Endothelial cell of umbilical vein (primary cell): ENCODE measurements around the gene DPEP2. TPM values are rescaled to one million over a fixed set of nuclear protein-coding genes. Genes with fewer than 3 reads are reported as not detected.

ENCODE experiments used
- BruUV-seq: library from RNA; stranded (reverse); fragments of 400-500 nt; replicated peaks from 2 replicates; lab custom pipeline; 2021; lab: Mats Ljungman, UMichigan
- CTCF ChIA-PET: fragments of 300-600, 350-600 bp; sonication (Branson Sonifier 250); formaldehyde crosslinking; loops from one replicate; lab custom pipeline; 2021; ENCODE audit warnings: antibody characterized with exemption, inconsistent platforms; lab: Charles Lee
- POLR2A ChIA-PET: fragments of 300-600, 350-600 bp; sonication (Branson Sonifier 250); formaldehyde crosslinking; loops from one replicate; lab custom pipeline; 2021; ENCODE audit warnings: antibody characterized with exemption, inconsistent platforms; lab: Charles Lee
- DNase-seq: peaks from one replicate; pipeline ENCODE4 v3.0.0-alpha.2; 2011; ENCODE audit warnings: low read depth, low spot score
- FAIRE-seq: peaks from 2 replicates; lab custom pipeline; 2011; peaks lifted over from hg19 to GRCh38; lab: Jason Lieb, UNC
- H2AFZ ChIP-seq: 2 replicates; pipeline ENCODE4 v1.6.0; 2012; ENCODE audit warnings: low read depth, low read length, control low read depth, inconsistent platforms
- H3K27ac ChIP-seq: 2 replicates; pipeline ENCODE4 v1.5.1; 2011; ENCODE audit warnings: low read depth, mild to moderate bottlenecking, control low read depth, low read length, moderate library complexity; ENCODE audit not compliant: insufficient read depth
- H3K27me3 ChIP-seq, 2 experiments: 2 replicates each; pipeline versions ENCODE4 v1.6.0 to v1.6.1; 2011; ENCODE audit warnings: low read length in 2 of 2, mixed read lengths in 1 of 2; ENCODE audit not compliant: control insufficient read depth in 2 of 2, insufficient read depth in 2 of 2
- H3K36me3 ChIP-seq, 2 experiments: 2 replicates in 1 of 2; 3 replicates in 1 of 2; pipeline ENCODE4 v1.5.1; 2011; ENCODE audit warnings: low read length in 2 of 2, mild to moderate bottlenecking in 1 of 2, moderate library complexity in 1 of 2; ENCODE audit not compliant: control insufficient read depth in 2 of 2, insufficient read depth in 2 of 2; ENCODE audit errors: extremely low read depth in 1 of 2
- H3K4me1 ChIP-seq: 3 replicates; pipeline ENCODE4 v1.5.1; 2011; ENCODE audit warnings: mild to moderate bottlenecking, low read length; ENCODE audit not compliant: control insufficient read depth, insufficient read depth; ENCODE audit errors: extremely low read depth
- H3K4me2 ChIP-seq: 2 replicates; pipeline ENCODE4 v1.6.1; 2011; ENCODE audit warnings: low read length, control low read depth, mixed read lengths; ENCODE audit not compliant: insufficient read depth
- H3K4me3 ChIP-seq, 3 experiments: fragments of 200-600 bp in 1 of 3; sonication (generic), shearing (Covaris generic) in 1 of 3; replicated peaks in 1 of 3; 2 replicates each; pipeline ENCODE4 v1.5.1; 2011 to 2016; ENCODE audit warnings: control low read depth in 3 of 3, low read length in 3 of 3, mild to moderate bottlenecking in 2 of 3, inconsistent platforms in 1 of 3, low read depth in 1 of 3, moderate library complexity in 1 of 3; ENCODE audit not compliant: insufficient read depth in 1 of 3
- H3K79me2 ChIP-seq: 2 replicates; pipeline ENCODE4 v1.6.0; 2012; ENCODE audit warnings: low read length, inconsistent platforms; ENCODE audit not compliant: control insufficient read depth, insufficient read depth
- H3K9ac ChIP-seq: replicated peaks from 2 replicates; pipeline ENCODE3; 2011; ENCODE audit warnings: low read length, control low read depth; ENCODE audit not compliant: insufficient read depth; ENCODE audit errors: extremely low read depth
- H3K9me1 ChIP-seq: replicated peaks from 3 replicates; pipeline ENCODE4 v1.6.0; 2011; ENCODE audit warnings: mild to moderate bottlenecking, low read length; ENCODE audit not compliant: control insufficient read depth, insufficient read depth; ENCODE audit errors: extremely low read depth
- H3K9me3 ChIP-seq: replicated peaks from 2 replicates; pipeline ENCODE4 v1.5.1; 2012; ENCODE audit warnings: low read length, inconsistent platforms; ENCODE audit not compliant: control insufficient read depth, insufficient read depth
- H4K20me1 ChIP-seq: replicated peaks from 2 replicates; pipeline ENCODE3; 2011; ENCODE audit warnings: mild to moderate bottlenecking, low read length; ENCODE audit not compliant: control insufficient read depth, insufficient read depth; ENCODE audit errors: extremely low read depth
- EZH2 ChIP-seq: IDR thresholded peaks from 2 replicates; pipeline ENCODE4 v1.6.1; 2012; ENCODE audit warnings: borderline replicate concordance, low read depth, mild to moderate bottlenecking, moderate library complexity, low read length, inconsistent platforms; ENCODE audit not compliant: severe bottlenecking
- FOS ChIP-seq: IDR thresholded peaks from 2 replicates; pipeline ENCODE4 v1.6.1; 2011; ENCODE audit warnings: mild to moderate bottlenecking, low read length, moderate library complexity, borderline replicate concordance; ENCODE audit not compliant: insufficient read depth
- GATA2 ChIP-seq: IDR thresholded peaks from 2 replicates; pipeline ENCODE4 v1.7.0; 2011; ENCODE audit warnings: low read depth, mild to moderate bottlenecking, moderate library complexity, mixed read lengths, low read length; ENCODE audit not compliant: insufficient read length, insufficient read depth
- JUN ChIP-seq: IDR thresholded peaks from 2 replicates; pipeline ENCODE4 v1.6.1; 2011; ENCODE audit warnings: borderline replicate concordance, low read depth; ENCODE audit not compliant: insufficient read length, insufficient read depth
- MYC ChIP-seq: IDR thresholded peaks from one replicate; pipeline ENCODE4 v1.6.1; 2011; ENCODE audit warnings: mild to moderate bottlenecking, low read depth, low read length
- POLR2A ChIP-seq: IDR thresholded peaks from 2 replicates; pipeline ENCODE4 v1.6.1; 2012; ENCODE audit warnings: low read depth, mild to moderate bottlenecking, control low read depth, low read length
- POLR2AphosphoS5 ChIP-seq: IDR thresholded peaks from 2 replicates; pipeline ENCODE4 v1.6.1; 2012; ENCODE audit warnings: low read depth, mild to moderate bottlenecking, control low read depth, low read length, moderate library complexity; ENCODE audit not compliant: insufficient read depth
- dilution Hi-C: fragments of 300-500 bp; cut with MboI; formaldehyde crosslinking; loops from one replicate; pipeline ENCODE4 v1.15.0; 2019; ENCODE audit warnings: low sequenced_read_pairs; ENCODE audit not compliant: extremely low pct_ligation_motif_present
- intact Hi-C: fragments of 100-400 bp; cut with micrococcal nuclease; formaldehyde crosslinking; loops from one replicate; pipeline ENCODE4 v1.10.0; 2022
- polyA plus RNA-seq, 4 experiments: library from polyadenylated mRNA; depleted of rRNA in 3 of 4; stranded (reverse) in 3 of 4; unstranded in 1 of 4; fragments of >200 nt; gene quantifications; 2 replicates each; pipeline versions ENCODE4 v1.2.1 to v1.2.3, GENCODE V29; 2011 to 2012; ENCODE audit warnings: missing spikeins in 1 of 4
- total RNA-seq: library from RNA; stranded (reverse); gene quantifications from 2 replicates; pipeline ENCODE4 v1.2.3, GENCODE V29; 2021
- TF ChIP-seq, protein P1 (sequence below): IDR thresholded peaks from 2 replicates; pipeline ENCODE4 v1.6.1; 2011; ENCODE audit not compliant: insufficient read depth, insufficient read length
- TF ChIP-seq, protein P2 (sequence below), 2 donors: IDR thresholded peaks; 1 replicate in 1 of 2; 2 replicates in 1 of 2; pipeline ENCODE4 v1.5.1; 2011; ENCODE audit warnings: low read length in 2 of 2, mild to moderate bottlenecking in 2 of 2, moderate library complexity in 2 of 2, control low read depth in 1 of 2, inconsistent platforms in 1 of 2, low read depth in 1 of 2; ENCODE audit not compliant: insufficient read depth in 1 of 2; ENCODE audit errors: extremely low read depth in 1 of 2

Gene DPEP2
- total and polyA plus RNA-seq, 2 donors (not counting 3 experiments of a cell fraction or from before 2014, with no cell fraction given), result 0.27 to 1.8 TPM

DNA sequence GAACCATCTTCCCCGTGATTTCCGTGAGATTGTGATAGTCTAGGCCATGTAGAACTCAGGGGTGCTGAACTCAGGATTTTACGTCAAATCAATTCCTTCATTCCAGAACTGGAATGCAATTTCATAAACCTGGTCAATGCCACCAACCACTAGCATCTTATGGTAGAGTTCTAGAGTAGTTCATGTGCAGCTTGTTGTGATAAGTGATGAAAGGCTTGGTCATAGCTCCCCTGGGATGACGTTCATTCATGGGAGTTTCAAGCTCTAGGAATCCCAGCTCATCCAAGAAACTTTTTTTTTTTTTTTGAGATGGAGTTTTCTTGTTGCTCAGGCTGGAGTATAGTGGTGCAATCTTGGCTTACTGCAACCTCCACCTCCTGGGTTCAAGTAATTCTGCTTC is 3.7 kb upstream of the DPEP2 start:
- Histone ChIP-seq H3K27me3 (no peaks in the 10 kb centered on the region), H3K9me1 (no peaks in the 10 kb centered on the region), H3K27ac (no peak overlapping the region), H4K20me1 (no peaks in the 10 kb centered on the region), H3K4me3 (no peak overlapping the region), H3K36me3 (no peaks in the 10 kb centered on the region), H3K4me2 (no peak overlapping the region), H2AFZ (no peak overlapping the region), H3K9me3 (no peaks in the 10 kb centered on the region), H3K9ac (no peak overlapping the region), H3K4me1 (peaks cover 12% of the 10 kb centered on the region), H3K79me2 (no peaks in the 10 kb centered on the region)
- ChIA-PET CTCF (interaction anchor here (1.4 to 4.4 kb wide), 4 partner anchors 11 to 38 kb away, joined by 3 to 22 read pairs (median 4); no protein-coding TSS in a partner anchor), POLR2A (no interaction called here)
- FAIRE-seq (no peak), DNase-seq (no peak)
- TF ChIP-seq FOS (no peak), GATA2 (no peak), POLR2AphosphoS5 (no peak), JUN (no peak), POLR2A (no peak), MYC (no peak), EZH2 (no peak)
- dilution Hi-C loops, result no loop called here
- BruUV-seq, result no TSS peak
- intact Hi-C loops, result no loop called here

DNA sequence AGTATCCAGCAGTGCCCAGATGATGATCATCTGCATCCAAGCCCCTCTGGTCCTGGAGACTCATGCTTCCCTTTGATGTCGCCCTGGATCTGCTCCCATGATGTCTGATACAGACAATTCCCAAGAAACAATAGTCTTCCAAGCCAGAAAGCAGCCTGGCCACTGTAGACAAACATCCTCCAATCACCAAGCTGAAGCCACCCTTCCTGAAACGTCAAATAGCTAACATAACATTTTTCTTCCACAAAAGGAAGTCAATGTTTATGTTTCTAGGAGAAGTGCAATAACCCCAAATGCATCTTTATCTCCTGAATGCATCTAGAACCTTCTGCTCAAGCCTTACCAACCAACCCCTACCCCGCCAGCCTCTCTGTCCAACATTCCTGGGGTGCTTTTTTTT is 1.2 kb upstream of the DPEP2 start:
- Histone ChIP-seq H3K27me3 (no peaks in the 10 kb centered on the region), H3K79me2 (no peaks in the 10 kb centered on the region), H3K9ac (no peak overlapping the region), H3K4me3 (no peak overlapping the region), H2AFZ (peak overlapping the region; percentile 10), H3K27ac (no peak overlapping the region), H3K4me2 (no peak overlapping the region), H3K4me1 (peaks cover 9% of the 10 kb centered on the region), H3K9me3 (no peaks in the 10 kb centered on the region), H4K20me1 (no peaks in the 10 kb centered on the region), H3K36me3 (no peaks in the 10 kb centered on the region), H3K9me1 (no peaks in the 10 kb centered on the region)
- intact Hi-C loops, result no loop called here
- ChIA-PET CTCF (interaction anchor here (0.9 to 3.3 kb wide), 5 partner anchors 18 to 76 kb away, joined by 3 to 11 read pairs (median 3); partner anchors contain the start of genes DDX28 and DUS2), POLR2A (no interaction called here)
- peak; percentile 69 for DNase-seq
- dilution Hi-C loops, result no loop called here
- no peak for TF ChIP-seq GATA2
- no peak for TF ChIP-seq POLR2AphosphoS5
- TF ChIP-seq, protein P1, sequence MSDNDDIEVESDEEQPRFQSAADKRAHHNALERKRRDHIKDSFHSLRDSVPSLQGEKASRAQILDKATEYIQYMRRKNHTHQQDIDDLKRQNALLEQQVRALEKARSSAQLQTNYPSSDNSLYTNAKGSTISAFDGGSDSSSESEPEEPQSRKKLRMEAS, result no peak
- TF ChIP-seq FOS, result no peak
- TF ChIP-seq, protein P2, sequence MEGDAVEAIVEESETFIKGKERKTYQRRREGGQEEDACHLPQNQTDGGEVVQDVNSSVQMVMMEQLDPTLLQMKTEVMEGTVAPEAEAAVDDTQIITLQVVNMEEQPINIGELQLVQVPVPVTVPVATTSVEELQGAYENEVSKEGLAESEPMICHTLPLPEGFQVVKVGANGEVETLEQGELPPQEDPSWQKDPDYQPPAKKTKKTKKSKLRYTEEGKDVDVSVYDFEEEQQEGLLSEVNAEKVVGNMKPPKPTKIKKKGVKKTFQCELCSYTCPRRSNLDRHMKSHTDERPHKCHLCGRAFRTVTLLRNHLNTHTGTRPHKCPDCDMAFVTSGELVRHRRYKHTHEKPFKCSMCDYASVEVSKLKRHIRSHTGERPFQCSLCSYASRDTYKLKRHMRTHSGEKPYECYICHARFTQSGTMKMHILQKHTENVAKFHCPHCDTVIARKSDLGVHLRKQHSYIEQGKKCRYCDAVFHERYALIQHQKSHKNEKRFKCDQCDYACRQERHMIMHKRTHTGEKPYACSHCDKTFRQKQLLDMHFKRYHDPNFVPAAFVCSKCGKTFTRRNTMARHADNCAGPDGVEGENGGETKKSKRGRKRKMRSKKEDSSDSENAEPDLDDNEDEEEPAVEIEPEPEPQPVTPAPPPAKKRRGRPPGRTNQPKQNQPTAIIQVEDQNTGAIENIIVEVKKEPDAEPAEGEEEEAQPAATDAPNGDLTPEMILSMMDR (IDR thresholded peaks at IDR 0.05; ENCODE audit: extremely low read depth in 1 of 2, insufficient read depth in 1 of 2, low read depth in 1 of 2, low read length in 2 of 2), result no peak
- no peak for TF ChIP-seq JUN
- TF ChIP-seq POLR2A, result no peak
- TF ChIP-seq EZH2, result no peak
- no peak for TF ChIP-seq MYC
- peak; percentile 89 for FAIRE-seq
- no TSS peak for BruUV-seq
